RWPE2 (cell line): Measurements from ENCODE around the gene CKAP4.
A peak's percentile ranks its signal among the peaks of the same experiment; 100 is the strongest.

ENCODE experiments used
- ATAC-seq: fragments of 200-7000 bp; cut with Tn5 transposase; 3 replicates; pipeline ENCODE4 v1.9.1; 2021; ENCODE audit warnings: low read depth
- DNase-seq: peaks from one replicate; pipeline ENCODE4 v3.0.0-alpha.2; 2020; ENCODE audit warnings: low spot score
- H3K27ac ChIP-seq: fragments of 450-650 bp; 2 replicates; pipeline ENCODE4 v1.5.1; 2017; ENCODE audit warnings: mild to moderate bottlenecking; ENCODE audit not compliant: poor library complexity, severe bottlenecking
- H3K27me3 ChIP-seq: fragments of 250-450 bp; sonication (Bioruptor Pico); 2 replicates; pipeline ENCODE4 v1.5.1; 2021; ENCODE audit warnings: mild to moderate bottlenecking, moderate library complexity; ENCODE audit not compliant: insufficient read depth, poor library complexity, severe bottlenecking
- H3K36me3 ChIP-seq: fragments of 250-450 bp; sonication (Bioruptor Pico); 2 replicates; pipeline ENCODE4 v1.5.1; 2020; ENCODE audit warnings: low read depth, mild to moderate bottlenecking, moderate library complexity
- H3K4me1 ChIP-seq: fragments of 250-450 bp; sonication (Bioruptor Pico); 2 replicates; pipeline ENCODE4 v1.5.1; 2021; ENCODE audit warnings: mild to moderate bottlenecking, moderate library complexity; ENCODE audit not compliant: insufficient read depth, poor library complexity, severe bottlenecking
- H3K4me3 ChIP-seq: fragments of 250-450 bp; sonication (Bioruptor Pico); 2 replicates; pipeline ENCODE4 v1.5.1; 2021; ENCODE audit warnings: mild to moderate bottlenecking, moderate library complexity; ENCODE audit not compliant: severe bottlenecking
- H3K9me3 ChIP-seq: fragments of 250-450 bp; sonication (Bioruptor Pico); 2 replicates; pipeline ENCODE4 v1.5.1; 2021; ENCODE audit warnings: mild to moderate bottlenecking, moderate library complexity; ENCODE audit not compliant: severe bottlenecking
- CTCF ChIP-seq: fragments of 450-650 bp; IDR thresholded peaks from one replicate; pipeline ENCODE4 v1.5.1; 2017; ENCODE audit warnings: mild to moderate bottlenecking, moderate library complexity; ENCODE audit not compliant: poor library complexity, severe bottlenecking

Gene CKAP4

DNA sequence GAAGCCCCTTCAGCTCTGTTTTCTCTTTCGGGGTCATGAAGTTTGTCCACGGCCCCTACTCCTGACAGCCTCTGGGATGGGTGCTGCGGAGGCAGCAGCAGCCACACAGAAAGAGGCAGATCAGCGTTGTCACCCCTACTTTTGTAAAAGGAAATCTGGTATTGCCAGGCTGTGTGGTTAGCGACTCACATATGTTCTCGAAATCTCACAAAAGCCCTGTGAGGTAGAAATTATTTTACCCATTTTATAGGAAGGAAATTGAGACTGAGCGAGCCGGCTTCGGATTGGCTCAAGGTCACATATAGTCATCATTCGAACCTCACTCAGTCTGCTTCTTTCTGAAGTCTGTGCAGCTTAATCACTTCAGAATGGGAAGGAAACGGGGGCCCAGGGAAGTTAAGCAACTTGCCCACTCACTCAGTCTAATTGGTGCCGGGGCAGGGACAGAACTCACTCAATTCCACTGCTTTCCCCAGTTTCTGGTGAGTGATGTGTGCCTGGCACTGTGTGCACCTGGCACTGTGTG, 1.1 kb upstream of the CKAP4 start:
- TF ChIP-seq CTCF = no peak
- Histone ChIP-seq H3K4me1 (peaks cover 15% of the 10 kb centered on the region), H3K27me3 (no peaks in the 10 kb centered on the region), H3K4me3 (peak overlapping the region; percentile 100), H3K36me3 (peaks cover 19% of the 10 kb centered on the region), H3K9me3 (no peaks in the 10 kb centered on the region), H3K27ac (peak overlapping the region; percentile 80)
- no peak for DNase-seq
- 0 out of 3 replicates have a peak, but pooled peaks have one; percentile 2 for ATAC-seq

- Histone ChIP-seq H3K4me1 (peaks cover 15% of the 10 kb centered on the region), H3K27me3 (no peaks in the 10 kb centered on the region), H3K27ac (peak overlapping the region; percentile 80), H3K36me3 (peaks cover 24% of the 10 kb centered on the region), H3K9me3 (no peaks in the 10 kb centered on the region), H3K4me3 (peak overlapping the region; percentile 100)
- no peak for TF ChIP-seq CTCF
- peak; percentile 65 for DNase-seq
- peak; percentile 33 for ATAC-seq
Observed at GRCh38 chr12:106248312-106248845, 559 bp upstream of the CKAP4 start.

DNA sequence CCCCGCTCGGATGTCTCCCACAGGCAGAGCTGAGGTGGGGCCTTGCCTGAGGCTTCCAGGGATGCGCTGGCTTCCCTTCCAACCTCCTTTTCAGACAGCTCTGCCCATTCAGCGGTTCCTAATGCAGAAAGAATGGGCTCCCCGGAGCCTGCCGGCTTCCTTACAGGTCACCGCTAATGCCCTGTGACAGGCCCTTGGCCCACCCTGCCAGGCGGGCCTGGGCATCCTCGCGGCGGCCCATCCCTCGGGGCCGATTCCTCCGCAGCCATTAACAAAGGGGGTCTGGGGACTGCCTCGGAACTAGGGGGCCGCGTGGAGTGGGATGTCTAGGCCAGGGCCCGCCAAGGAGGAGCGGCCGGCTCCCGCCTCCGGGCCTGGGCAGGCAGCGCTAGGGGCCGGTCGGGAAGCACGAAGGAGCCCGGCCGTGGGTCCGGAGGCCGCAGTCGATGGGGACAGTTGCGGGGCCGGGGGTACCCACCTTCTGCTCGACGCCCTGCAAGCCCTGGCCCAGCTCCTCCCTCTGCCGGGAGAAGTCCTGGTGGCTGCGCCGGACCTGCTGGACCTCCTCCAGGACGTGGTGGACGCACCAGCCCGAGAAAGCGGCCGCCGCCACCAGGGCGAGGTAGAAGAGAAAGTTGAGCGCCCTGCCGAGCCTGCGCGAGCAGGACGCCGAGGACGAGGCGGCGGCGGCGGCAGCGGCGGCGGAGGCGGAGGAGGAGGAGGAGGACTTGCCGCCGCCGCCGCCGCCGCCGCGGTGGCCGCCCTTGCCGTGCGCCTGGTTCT, 738 bp downstream of the CKAP4 start:
- no peaks in the 10 kb centered on the region for H3K9me3 ChIP-seq
- H3K27ac ChIP-seq = peak overlapping the region; percentile 80
- ATAC-seq (peak; percentile 11; the same call in 1 of the 3 replicates), DNase-seq (no peak)
- H3K27me3 ChIP-seq = no peaks in the 10 kb centered on the region
- no peak for TF ChIP-seq CTCF
- peaks cover 37% of the 10 kb centered on the region for H3K36me3 ChIP-seq
- H3K4me1 ChIP-seq = peaks cover 15% of the 10 kb centered on the region
- peak overlapping the region; percentile 100 for H3K4me3 ChIP-seq

- H3K4me3 ChIP-seq = peak overlapping the region; percentile 100
- H3K27me3 ChIP-seq = no peaks in the 10 kb centered on the region
- H3K36me3 ChIP-seq = peaks cover 44% of the 10 kb centered on the region
Observed at GRCh38 chr12:106245767-106246166, 2.1 kb downstream of the CKAP4 start.

More at GRCh38 chr12:106245767-106246166, 2.1 kb downstream of the CKAP4 start:
- peaks cover 15% of the 10 kb centered on the region for H3K4me1 ChIP-seq
- ATAC-seq (peak; percentile 24), DNase-seq (no peak)
- no peaks in the 10 kb centered on the region for H3K9me3 ChIP-seq
- H3K27ac ChIP-seq = peak overlapping the region; percentile 80
- TF ChIP-seq CTCF = no peak
